ENCODE results near the gene FXYD3. TPM values are rescaled to one million over a fixed set of nuclear protein-coding genes. Genes with fewer than 3 reads are reported as not detected.

The FXYD3 gene
- total and polyA plus RNA-seq, 4 donors: 0.32 to 0.45 TPM; not detected in 2

DNA sequence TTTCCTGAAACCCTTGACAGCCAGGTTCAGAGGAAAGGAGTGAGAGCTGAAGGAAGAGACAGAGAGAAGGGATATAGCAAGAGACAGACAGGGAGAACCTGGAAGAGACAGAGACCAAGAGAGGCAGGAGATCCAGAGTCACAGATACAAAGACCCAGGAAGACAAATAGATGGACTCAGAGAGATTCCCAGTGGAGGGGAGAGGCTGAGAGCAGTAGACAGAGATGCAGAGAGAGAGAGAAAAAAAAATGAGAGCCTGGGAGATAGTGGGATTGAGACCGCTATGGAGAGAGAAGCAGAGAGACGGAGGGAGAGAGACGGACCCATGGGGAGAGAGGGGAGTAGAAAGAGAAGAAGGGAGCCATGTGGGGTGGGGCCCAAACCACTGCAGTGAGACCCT lies 28.2 kb downstream of the FXYD3 start:
- Histone ChIP-seq H3K4me1 (ENCODE audit: control insufficient read depth in 4 of 4, insufficient read depth in 4 of 4, low read length in 3 of 4) (peaks cover 5 to 23% (median 16%) of the 10 kb centered on the region in 4 donors), H3K9me3 (ENCODE audit: control insufficient read depth in 4 of 4, low read length in 3 of 4) (no peaks in the 10 kb centered on the region), H3K36me3 (ENCODE audit: control insufficient read depth in 4 of 4, insufficient read depth in 3 of 4, low read depth in 1 of 4, low read length in 3 of 4) (no peaks in the 10 kb centered on the region), H3K27ac (ENCODE audit: low read depth in 1 of 2, low read length in 2 of 2) (no peak overlapping the region), H3K9ac (ENCODE audit: low read depth in 1 of 2, low read length in 2 of 2) (no peak overlapping the region), H3K27me3 (ENCODE audit: control insufficient read depth in 4 of 4, insufficient read depth in 4 of 4, low read length in 3 of 4) (no peaks in the 10 kb centered on the region), H3K4me3 (ENCODE audit: low read depth in 1 of 3, low read length in 3 of 3) (no peak overlapping the region)
- DNase-seq (ENCODE audit: low spot score): no peak
- TF ChIP-seq GABPA (IDR thresholded peaks at IDR 0.05 in 1 of 2, conservative IDR thresholded peaks at IDR 0.05 in 1 of 2) (no peak), FOXA2 (IDR thresholded peaks at IDR 0.05) (no peak), CTCF (IDR thresholded peaks at IDR 0.05; ENCODE audit: low read depth, low read length, missing input control) (no peak), EGR1 (IDR thresholded peaks at IDR 0.05; ENCODE audit: low read depth in 2 of 2) (no peak), TAF1 (conservative IDR thresholded peaks at IDR 0.05) (no peak), FOXA1 (IDR thresholded peaks at IDR 0.05) (no peak), MAX (IDR thresholded peaks at IDR 0.05) (no peak), HNF4A (conservative IDR thresholded peaks at IDR 0.05) (no peak), SP1 (IDR thresholded peaks at IDR 0.05) (no peak), ZBTB33 (IDR thresholded peaks at IDR 0.05) (no peak), REST (IDR thresholded peaks at IDR 0.05) (no peak), YY1 (IDR thresholded peaks at IDR 0.05) (no peak), RAD21 (IDR thresholded peaks at IDR 0.05) (no peak), RXRA (IDR thresholded peaks at IDR 0.05) (no peak), JUND (IDR thresholded peaks at IDR 0.05) (no peak), NR2F2 (IDR thresholded peaks at IDR 0.05) (no peak), HNF4G (IDR thresholded peaks at IDR 0.05) (no peak)
- TF ChIP-seq, protein P1, sequence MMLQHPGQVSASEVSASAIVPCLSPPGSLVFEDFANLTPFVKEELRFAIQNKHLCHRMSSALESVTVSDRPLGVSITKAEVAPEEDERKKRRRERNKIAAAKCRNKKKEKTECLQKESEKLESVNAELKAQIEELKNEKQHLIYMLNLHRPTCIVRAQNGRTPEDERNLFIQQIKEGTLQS (IDR thresholded peaks at IDR 0.05): no peak
- 84% methylated on average over 3 of the region's 3 CpGs for WGBS

All from liver (tissue), 9 donors.